Prostate gland (tissue), 2 donors: ENCODE data around the gene CHST11.

Experiments used
- POLR2A ChIP-seq: fragments of 450-650 bp; IDR thresholded peaks from one replicate; pipeline ENCODE4 v1.6.1; 2016; ENCODE audit warnings: antibody characterized with exemption, mild to moderate bottlenecking
- POLR2AphosphoS5 ChIP-seq: sonication (generic); formaldehyde crosslinking; IDR thresholded peaks from one replicate; pipeline ENCODE4 v1.6.1; 2017; ENCODE audit warnings: antibody characterized with exemption
- TF ChIP-seq, protein P1 (sequence below), 4 experiments: fragments of 200-600 bp in 2 of 4; fragments of 450-650 bp in 2 of 4; sonication (generic) in 2 of 4; IDR thresholded peaks; 1 replicate in 3 of 4; 2 replicates in 1 of 4; pipeline ENCODE4 v1.5.1; 2016 to 2019; ENCODE audit warnings: antibody characterized with exemption in 4 of 4, mild to moderate bottlenecking in 2 of 4, moderate library complexity in 2 of 4

DNA sequence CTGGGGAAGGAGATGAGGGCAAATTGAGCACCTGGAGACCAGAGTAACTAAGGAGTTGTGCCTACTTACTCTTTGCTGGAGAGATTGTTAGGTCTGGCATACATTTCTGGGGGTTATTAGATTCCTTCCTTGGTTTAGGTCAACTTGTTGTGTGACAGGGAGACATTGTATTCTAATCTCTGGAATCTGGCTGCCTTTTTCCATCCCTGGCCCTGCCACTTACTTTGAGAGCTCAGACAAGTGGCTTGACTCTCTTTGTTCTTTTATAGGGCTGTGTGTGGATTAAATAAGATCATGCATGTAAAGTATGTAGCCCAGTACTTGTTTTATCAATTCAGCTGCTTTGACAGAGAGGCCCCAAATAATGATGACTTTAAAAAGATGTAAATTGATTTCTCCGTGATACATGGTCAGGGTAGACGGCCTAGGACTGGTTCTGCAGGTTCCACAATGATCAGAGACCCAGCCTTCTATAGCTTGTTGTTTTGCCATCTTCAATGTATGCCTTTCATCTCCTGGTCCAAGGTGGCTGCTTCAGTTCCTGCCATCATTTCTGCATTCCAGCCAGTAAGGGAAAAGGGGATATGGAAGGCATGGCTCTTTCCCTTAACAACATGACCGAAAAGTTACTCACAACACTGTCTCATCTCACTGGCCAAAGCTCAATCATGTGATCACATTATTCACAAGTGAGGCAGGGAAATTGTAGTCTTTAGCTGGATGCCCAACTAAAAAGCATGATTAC, 72.6 kb downstream of the CHST11 start:
- TF ChIP-seq, protein P1, sequence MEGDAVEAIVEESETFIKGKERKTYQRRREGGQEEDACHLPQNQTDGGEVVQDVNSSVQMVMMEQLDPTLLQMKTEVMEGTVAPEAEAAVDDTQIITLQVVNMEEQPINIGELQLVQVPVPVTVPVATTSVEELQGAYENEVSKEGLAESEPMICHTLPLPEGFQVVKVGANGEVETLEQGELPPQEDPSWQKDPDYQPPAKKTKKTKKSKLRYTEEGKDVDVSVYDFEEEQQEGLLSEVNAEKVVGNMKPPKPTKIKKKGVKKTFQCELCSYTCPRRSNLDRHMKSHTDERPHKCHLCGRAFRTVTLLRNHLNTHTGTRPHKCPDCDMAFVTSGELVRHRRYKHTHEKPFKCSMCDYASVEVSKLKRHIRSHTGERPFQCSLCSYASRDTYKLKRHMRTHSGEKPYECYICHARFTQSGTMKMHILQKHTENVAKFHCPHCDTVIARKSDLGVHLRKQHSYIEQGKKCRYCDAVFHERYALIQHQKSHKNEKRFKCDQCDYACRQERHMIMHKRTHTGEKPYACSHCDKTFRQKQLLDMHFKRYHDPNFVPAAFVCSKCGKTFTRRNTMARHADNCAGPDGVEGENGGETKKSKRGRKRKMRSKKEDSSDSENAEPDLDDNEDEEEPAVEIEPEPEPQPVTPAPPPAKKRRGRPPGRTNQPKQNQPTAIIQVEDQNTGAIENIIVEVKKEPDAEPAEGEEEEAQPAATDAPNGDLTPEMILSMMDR (IDR thresholded peaks at IDR 0.05) = no peak
- TF ChIP-seq POLR2A = no peak
- TF ChIP-seq POLR2AphosphoS5 = no peak
